Neural progenitor cell (in vitro differentiated cells): Measurements from ENCODE around the gene TSPAN4.

Experiments
- EZH2phosphoT487 ChIP-seq: fragments of 200-600 bp; sonication (generic); IDR thresholded peaks from 2 replicates; pipeline ENCODE4 v1.6.1; 2017; ENCODE audit warnings: antibody characterized with exemption
- TF ChIP-seq, protein P1 (sequence below): fragments of 200-600 bp; sonication (generic); IDR thresholded peaks from 2 replicates; pipeline ENCODE4 v1.5.1; 2017; ENCODE audit warnings: antibody characterized with exemption, mild to moderate bottlenecking

- TF ChIP-seq, protein P1, sequence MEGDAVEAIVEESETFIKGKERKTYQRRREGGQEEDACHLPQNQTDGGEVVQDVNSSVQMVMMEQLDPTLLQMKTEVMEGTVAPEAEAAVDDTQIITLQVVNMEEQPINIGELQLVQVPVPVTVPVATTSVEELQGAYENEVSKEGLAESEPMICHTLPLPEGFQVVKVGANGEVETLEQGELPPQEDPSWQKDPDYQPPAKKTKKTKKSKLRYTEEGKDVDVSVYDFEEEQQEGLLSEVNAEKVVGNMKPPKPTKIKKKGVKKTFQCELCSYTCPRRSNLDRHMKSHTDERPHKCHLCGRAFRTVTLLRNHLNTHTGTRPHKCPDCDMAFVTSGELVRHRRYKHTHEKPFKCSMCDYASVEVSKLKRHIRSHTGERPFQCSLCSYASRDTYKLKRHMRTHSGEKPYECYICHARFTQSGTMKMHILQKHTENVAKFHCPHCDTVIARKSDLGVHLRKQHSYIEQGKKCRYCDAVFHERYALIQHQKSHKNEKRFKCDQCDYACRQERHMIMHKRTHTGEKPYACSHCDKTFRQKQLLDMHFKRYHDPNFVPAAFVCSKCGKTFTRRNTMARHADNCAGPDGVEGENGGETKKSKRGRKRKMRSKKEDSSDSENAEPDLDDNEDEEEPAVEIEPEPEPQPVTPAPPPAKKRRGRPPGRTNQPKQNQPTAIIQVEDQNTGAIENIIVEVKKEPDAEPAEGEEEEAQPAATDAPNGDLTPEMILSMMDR: no peak
- no peak for TF ChIP-seq EZH2phosphoT487
These were observed 45.2 kb upstream of the TSPAN4 start for GRCh38 chr11:797296-798092.
